ENCODE measurements around the gene AVPR2.

GRCh38 chrX:153881281-153881680 is 23.2 kb upstream of the AVPR2 start:
- TF ChIP-seq, protein P1, sequence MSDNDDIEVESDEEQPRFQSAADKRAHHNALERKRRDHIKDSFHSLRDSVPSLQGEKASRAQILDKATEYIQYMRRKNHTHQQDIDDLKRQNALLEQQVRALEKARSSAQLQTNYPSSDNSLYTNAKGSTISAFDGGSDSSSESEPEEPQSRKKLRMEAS (IDR thresholded peaks at IDR 0.05): no peak
- TF ChIP-seq YY1 (IDR thresholded peaks at IDR 0.05; ENCODE audit: low read depth) (no peak), USF1 (IDR thresholded peaks at IDR 0.05) (no peak), CEBPB (IDR thresholded peaks at IDR 0.05) (no peak), EP300 (IDR thresholded peaks at IDR 0.05; ENCODE audit: borderline replicate concordance) (no peak), TAF1 (IDR thresholded peaks at IDR 0.05; ENCODE audit: low read depth) (no peak)
- TF ChIP-seq, protein P2, sequence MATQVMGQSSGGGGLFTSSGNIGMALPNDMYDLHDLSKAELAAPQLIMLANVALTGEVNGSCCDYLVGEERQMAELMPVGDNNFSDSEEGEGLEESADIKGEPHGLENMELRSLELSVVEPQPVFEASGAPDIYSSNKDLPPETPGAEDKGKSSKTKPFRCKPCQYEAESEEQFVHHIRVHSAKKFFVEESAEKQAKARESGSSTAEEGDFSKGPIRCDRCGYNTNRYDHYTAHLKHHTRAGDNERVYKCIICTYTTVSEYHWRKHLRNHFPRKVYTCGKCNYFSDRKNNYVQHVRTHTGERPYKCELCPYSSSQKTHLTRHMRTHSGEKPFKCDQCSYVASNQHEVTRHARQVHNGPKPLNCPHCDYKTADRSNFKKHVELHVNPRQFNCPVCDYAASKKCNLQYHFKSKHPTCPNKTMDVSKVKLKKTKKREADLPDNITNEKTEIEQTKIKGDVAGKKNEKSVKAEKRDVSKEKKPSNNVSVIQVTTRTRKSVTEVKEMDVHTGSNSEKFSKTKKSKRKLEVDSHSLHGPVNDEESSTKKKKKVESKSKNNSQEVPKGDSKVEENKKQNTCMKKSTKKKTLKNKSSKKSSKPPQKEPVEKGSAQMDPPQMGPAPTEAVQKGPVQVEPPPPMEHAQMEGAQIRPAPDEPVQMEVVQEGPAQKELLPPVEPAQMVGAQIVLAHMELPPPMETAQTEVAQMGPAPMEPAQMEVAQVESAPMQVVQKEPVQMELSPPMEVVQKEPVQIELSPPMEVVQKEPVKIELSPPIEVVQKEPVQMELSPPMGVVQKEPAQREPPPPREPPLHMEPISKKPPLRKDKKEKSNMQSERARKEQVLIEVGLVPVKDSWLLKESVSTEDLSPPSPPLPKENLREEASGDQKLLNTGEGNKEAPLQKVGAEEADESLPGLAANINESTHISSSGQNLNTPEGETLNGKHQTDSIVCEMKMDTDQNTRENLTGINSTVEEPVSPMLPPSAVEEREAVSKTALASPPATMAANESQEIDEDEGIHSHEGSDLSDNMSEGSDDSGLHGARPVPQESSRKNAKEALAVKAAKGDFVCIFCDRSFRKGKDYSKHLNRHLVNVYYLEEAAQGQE (IDR thresholded peaks at IDR 0.05; ENCODE audit: low read depth): no peak

Measured in Ishikawa (cell line).